H1 (cell line): ENCODE data around the gene EBNA1BP2. TPM values are rescaled to one million over a fixed set of nuclear protein-coding genes. Genes with fewer than 3 reads are reported as not detected.
"Not testable (repeated sequence)": the region's sequence is repeated elsewhere in the genome, so short reads cannot be mapped to it uniquely, and the experiment has no call there.

ENCODE experiments used
- CTCF ChIA-PET: fragments of 300-600 bp; sonication (Branson Sonifier 250); formaldehyde crosslinking; loops from one replicate; lab custom pipeline; 2021; ENCODE audit not compliant: partially characterized antibody; lab: Charles Lee
- POLR2A ChIA-PET: fragments of 300-600 bp; sonication (Branson Sonifier 250); formaldehyde crosslinking; loops from one replicate; lab custom pipeline; 2021; ENCODE audit warnings: inconsistent platforms; ENCODE audit not compliant: partially characterized antibody; lab: Charles Lee
- DNase-seq, 2 experiments: peaks; one replicate each; pipeline versions ENCODE4 v3.0.0 to v3.0.0-alpha.2; 2010 to 2022; ENCODE audit warnings: low spot score in 2 of 2, low read depth in 1 of 2, mixed read lengths in 1 of 2
- FAIRE-seq: peaks from 2 replicates; lab custom pipeline; 2011; peaks lifted over from hg19 to GRCh38; lab: Jason Lieb, UNC
- H2AFZ ChIP-seq: 2 replicates; pipeline ENCODE4 v1.8.1; 2012; ENCODE audit warnings: low read length, inconsistent platforms
- H2AK5ac ChIP-seq: 2 replicates; pipeline ENCODE4 v1.6.1; 2013; ENCODE audit warnings: low read depth, low read length
- H2BK120ac ChIP-seq: replicated peaks from 2 replicates; pipeline ENCODE3; 2013; ENCODE audit warnings: low read depth, low read length, inconsistent platforms
- H2BK12ac ChIP-seq: 2 replicates; pipeline ENCODE4 v1.6.1; 2013; ENCODE audit warnings: low read depth, low read length
- H2BK15ac ChIP-seq: 2 replicates; pipeline ENCODE4 v1.6.1; 2013; ENCODE audit warnings: low read length
- H2BK20ac ChIP-seq: 2 replicates; pipeline ENCODE4 v1.6.1; 2013; ENCODE audit warnings: low read length
- H2BK5ac ChIP-seq: 2 replicates; pipeline ENCODE4 v1.6.1; 2013; ENCODE audit warnings: low read depth, low read length
- H3K14ac ChIP-seq: 2 replicates; pipeline ENCODE4 v1.6.1; 2013; ENCODE audit warnings: inconsistent platforms; ENCODE audit not compliant: insufficient read length
- H3K18ac ChIP-seq: 2 replicates; pipeline ENCODE4 v1.6.1; 2013; ENCODE audit warnings: low read length; ENCODE audit errors: extremely low read depth
- H3K23ac ChIP-seq: 2 replicates; pipeline ENCODE4 v1.6.1; 2013; ENCODE audit warnings: inconsistent platforms; ENCODE audit not compliant: insufficient read length
- H3K23me2 ChIP-seq: 2 replicates; pipeline ENCODE4 v1.6.1; 2013; ENCODE audit warnings: low read depth, low read length
- H3K27ac ChIP-seq: 2 replicates; pipeline ENCODE4 v1.6.1; 2011; ENCODE audit warnings: low read depth, low read length, inconsistent platforms
- H3K27me3 ChIP-seq, 4 experiments: replicated peaks in 1 of 4; 1 replicate in 1 of 4; 2 replicates in 3 of 4; pipeline versions ENCODE4 v1.6.1 to v1.8.1; 2011 to 2013; ENCODE audit warnings: low read length in 3 of 4, mild to moderate bottlenecking in 3 of 4, inconsistent platforms in 2 of 4, mixed read lengths in 2 of 4, moderate library complexity in 1 of 4; ENCODE audit not compliant: control insufficient read depth in 3 of 4, insufficient read depth in 3 of 4; ENCODE audit errors: extremely low read depth in 1 of 4
- H3K36me3 ChIP-seq, 4 experiments: 2 replicates each; pipeline versions ENCODE4 v1.6.1 to v1.8.1; 2011 to 2013; ENCODE audit warnings: mild to moderate bottlenecking in 4 of 4, low read length in 3 of 4, moderate library complexity in 2 of 4, control low read depth in 1 of 4, inconsistent platforms in 1 of 4; ENCODE audit not compliant: insufficient read depth in 4 of 4, control insufficient read depth in 2 of 4
- H3K4ac ChIP-seq: replicated peaks from 2 replicates; pipeline ENCODE3; 2013; ENCODE audit warnings: low read length, low read depth, mixed read lengths, inconsistent platforms; ENCODE audit not compliant: insufficient read length
- H3K4me1 ChIP-seq, 4 experiments: replicated peaks in 1 of 4; 1 replicate in 1 of 4; 2 replicates in 3 of 4; pipeline versions ENCODE4 v1.6.1 to v1.8.1; 2011 to 2013; ENCODE audit warnings: low read length in 3 of 4, inconsistent platforms in 2 of 4, mixed read lengths in 1 of 4; ENCODE audit not compliant: insufficient read depth in 4 of 4, control insufficient read depth in 3 of 4
- H3K4me2 ChIP-seq, 2 experiments: 2 replicates each; pipeline versions ENCODE4 v1.6.1 to v1.8.1; 2011 to 2013; ENCODE audit warnings: low read depth in 2 of 2, low read length in 2 of 2, control low read depth in 1 of 2, inconsistent platforms in 1 of 2, mild to moderate bottlenecking in 1 of 2; ENCODE audit not compliant: insufficient read depth in 1 of 2
- H3K4me3 ChIP-seq, 4 experiments: fragments of 200-600, 300-600 bp in 1 of 4; sonication (generic), shearing (Covaris generic), sonication (Bioruptor Twin) in 1 of 4; 2 replicates each; pipeline versions ENCODE4 v1.5.1 to v1.8.1; 2011 to 2016; ENCODE audit warnings: low read length in 4 of 4, low read depth in 3 of 4, control low read depth in 2 of 4, inconsistent platforms in 2 of 4, mild to moderate bottlenecking in 2 of 4, mixed read lengths in 1 of 4, moderate library complexity in 1 of 4; ENCODE audit not compliant: insufficient read depth in 2 of 4; ENCODE audit errors: extremely low read depth in 1 of 4
- H3K56ac ChIP-seq: replicated peaks from 2 replicates; pipeline ENCODE3; 2013; ENCODE audit warnings: low read depth, mild to moderate bottlenecking, mixed read lengths, low read length, inconsistent platforms; ENCODE audit not compliant: insufficient read length
- H3K79me1 ChIP-seq: 2 replicates; pipeline ENCODE4 v1.6.1; 2013; ENCODE audit warnings: low read depth, low read length, control low read depth
- H3K79me2 ChIP-seq, 2 experiments: 2 replicates each; pipeline versions ENCODE4 v1.6.1 to v1.8.1; 2012 to 2013; ENCODE audit warnings: low read length in 2 of 2, mild to moderate bottlenecking in 2 of 2, inconsistent platforms in 1 of 2; ENCODE audit not compliant: insufficient read depth in 2 of 2, control insufficient read depth in 1 of 2
- H3K9ac ChIP-seq, 4 experiments: replicated peaks in 1 of 4; 1 replicate in 1 of 4; 2 replicates in 3 of 4; pipeline versions ENCODE4 v1.6.1 to v1.8.1; 2011 to 2013; ENCODE audit warnings: low read depth in 3 of 4, low read length in 3 of 4, control low read depth in 2 of 4, mild to moderate bottlenecking in 2 of 4, moderate library complexity in 2 of 4, inconsistent platforms in 1 of 4; ENCODE audit errors: extremely low read depth in 1 of 4
- H3K9me3 ChIP-seq, 2 experiments: 2 replicates each; pipeline versions ENCODE4 v1.6.1 to v1.8.1; 2012 to 2013; ENCODE audit warnings: mild to moderate bottlenecking in 2 of 2, moderate library complexity in 2 of 2, control low read depth in 1 of 2, inconsistent platforms in 1 of 2, low read depth in 1 of 2, low read length in 1 of 2, mixed read lengths in 1 of 2; ENCODE audit not compliant: insufficient read depth in 2 of 2
- H4K20me1 ChIP-seq, 2 experiments: replicated peaks in 1 of 2; 2 replicates each; pipeline versions ENCODE3 to v1.8.1; 2011 to 2013; ENCODE audit warnings: inconsistent platforms in 2 of 2, low read length in 2 of 2, mild to moderate bottlenecking in 1 of 2; ENCODE audit not compliant: insufficient read depth in 2 of 2, control insufficient read depth in 1 of 2
- H4K5ac ChIP-seq: 2 replicates; pipeline ENCODE4 v1.6.1; 2013; ENCODE audit warnings: low read length, low read depth, mixed read lengths, inconsistent platforms; ENCODE audit not compliant: insufficient read length
- H4K8ac ChIP-seq: 2 replicates; pipeline ENCODE4 v1.8.0; 2013; ENCODE audit warnings: mild to moderate bottlenecking, moderate library complexity, low read length, inconsistent platforms; ENCODE audit not compliant: insufficient read depth; ENCODE audit errors: extremely low read depth
- H4K91ac ChIP-seq: replicated peaks from 2 replicates; pipeline ENCODE3; 2013; ENCODE audit warnings: low read length, mixed read lengths, inconsistent platforms; ENCODE audit not compliant: insufficient read length
- YY1 ChIP-seq: IDR thresholded peaks from 2 replicates; pipeline ENCODE4 v1.6.1; 2011; ENCODE audit warnings: low read depth, mild to moderate bottlenecking, low read length
- WGBS, 2 experiments: shearing (Covaris generic) in 1 of 2; methylation state at CpG; one replicate each; pipeline versions ENCODE4 v1.1.6 to v1.1.7; 2013 to 2015; ENCODE audit warnings: low lambda C conversion rate in 2 of 2, mixed read lengths in 2 of 2, inconsistent platforms in 1 of 2, low coverage in 1 of 2, missing lambda C conversion rate in 1 of 2; ENCODE audit not compliant: insufficient replicate concordance in 2 of 2, insufficient coverage in 1 of 2, insufficient read length in 1 of 2; ENCODE audit errors: extremely low coverage in 1 of 2, missing lambda C conversion rate in 1 of 2; 5-methylcytosine and 5-hydroxymethylcytosine counted together
- microRNA-seq, 2 experiments: library from miRNA; unstranded; fragments of <30 nt; microRNA quantifications; one replicate each; pipeline versions ENCODE4 to v1.2.0, GENCODE V29; 2016 to 2020; ENCODE audit warnings: borderline microRNAs expressed in 2 of 2, borderline number of aligned reads in 2 of 2, borderline replicate concordance in 1 of 2
- polyA plus RNA-seq, 7 experiments: library from polyadenylated mRNA; depleted of rRNA in 3 of 7; stranded (reverse) in 5 of 7; unstranded in 2 of 7; fragments of >200 nt in 5 of 7; fragments of 200-250 nt in 2 of 7; gene quantifications; 1 replicate in 5 of 7; 2 replicates in 1 of 7; 4 replicates in 1 of 7; pipeline versions ENCODE4 v1.2.1 to v1.2.3, GENCODE V29; 2011 to 2013; ENCODE audit warnings: missing spikeins in 2 of 7, mixed read lengths in 2 of 7
- small RNA-seq: library from polyadenylated mRNA; stranded (forward); fragments of <200 nt; extraction: miRNeasy Mini kit (QIAGEN cat#:217004); gene quantifications from one replicate; pipeline ENCODE3, GENCODE V24; 2013; ENCODE audit not compliant: insufficient read depth
- total RNA-seq: library from RNA; stranded (reverse); fragmentation: NEBNext Ultra II Directional; extraction: Animal tissue kit (Norgen Biotek cat#: 25700); gene quantifications from 2 replicates; pipeline ENCODE4 v1.2.1, GENCODE V29; 2021

Gene EBNA1BP2
- total and polyA plus RNA-seq, 2 of the 8 experiments (the other 6 are each of a cell fraction or from before 2014, with no cell fraction given): 31.0 to 104 TPM

DNA sequence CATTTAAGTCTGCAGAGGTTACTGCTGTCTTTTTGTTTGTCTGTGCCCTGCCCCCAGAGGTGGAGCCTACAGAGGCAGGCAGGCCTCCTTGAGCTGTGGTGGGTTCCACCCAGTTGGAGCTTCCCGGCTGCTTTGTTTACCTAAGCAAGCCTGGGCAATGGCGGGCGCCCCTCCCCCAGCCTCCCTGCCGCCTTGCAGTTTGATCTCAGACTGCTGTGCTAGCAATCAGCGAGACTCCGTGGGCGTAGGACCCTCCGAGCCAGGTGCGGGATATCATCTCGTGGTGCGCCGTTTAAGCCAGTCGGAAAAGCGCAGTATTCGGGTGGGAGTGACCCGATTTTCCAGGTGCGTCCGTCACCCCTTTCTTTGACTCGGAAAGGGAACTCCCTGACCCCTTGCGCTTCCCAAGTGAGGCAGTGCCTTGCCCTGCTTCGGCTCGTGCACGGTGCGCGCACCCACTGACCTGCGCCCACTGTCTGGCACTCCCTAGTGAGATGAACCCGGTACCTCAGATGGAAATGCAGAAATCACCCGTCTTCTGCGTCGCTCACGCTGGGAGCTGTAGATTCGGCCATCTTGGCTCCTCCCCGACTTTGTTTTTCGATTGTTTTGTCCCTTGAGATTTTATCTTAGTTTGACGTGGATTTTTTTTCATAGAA lies 52.0 kb downstream of the EBNA1BP2 start:
- WGBS, 2 experiments: 82% methylated on average over 24 of the region's 35 CpGs; no CpG with 5 or more reads in 1 of the 2 experiments
- H2BK15ac ChIP-seq, H2BK5ac ChIP-seq, H3K9me3 ChIP-seq, H3K18ac ChIP-seq, H3K23me2 ChIP-seq, FAIRE-seq, H2AFZ ChIP-seq, H3K56ac ChIP-seq, H3K14ac ChIP-seq, H3K79me1 ChIP-seq, H3K23ac ChIP-seq, H2BK12ac ChIP-seq, H4K20me1 ChIP-seq, H4K5ac ChIP-seq, H2BK20ac ChIP-seq, H3K27me3 ChIP-seq, H2AK5ac ChIP-seq, H2BK120ac ChIP-seq, H3K79me2 ChIP-seq, H3K4ac ChIP-seq, H3K4me1 ChIP-seq, H4K91ac ChIP-seq, H3K27ac ChIP-seq, H3K36me3 ChIP-seq, CTCF ChIA-PET, H4K8ac ChIP-seq: not testable (repeated sequence)
- Histone ChIP-seq H3K4me3 (peak overlapping the region in 2 of 4 experiments; percentile 37 to 57; a peak in 4 of 8 replicates), H3K4me2 (peak overlapping the region in 1 of 2 experiments; percentile 54; a peak in 2 of 4 replicates), H3K9ac (peak overlapping the region in 2 of 4 experiments; percentile 43 to 67; a peak in 3 of 7 replicates)
- DNase-seq: peak in 1 of 2 experiments; percentile 57
- TF ChIP-seq YY1: peak; percentile 42; the same call in 1 of the 2 replicates
- POLR2A ChIA-PET: interaction anchor here (0.8 to 1.6 kb wide), 3 partner anchors 11 to 274 kb away, joined by 3 to 4 read pairs (median 3); partner anchors contain the start of gene ZNF691

Small RNA genes within 50 kb of the gene (microRNA-seq; reads per million reads assigned to microRNA genes)
- gene MIR6733: 0.20 to 0.23 reads per million in 2 experiments

Small RNA genes within 50 kb of the gene (small RNA-seq; reads per million reads assigned to genes)
- not detected for gene RNA5SP46

Other genes with a start within 250 kb of the EBNA1BP2 start
- gene SLC2A1, start 213.4 kb downstream of the EBNA1BP2 start, total RNA-seq: 230 and 239 TPM in 2 replicates
- 308 and 434 TPM in 2 replicates for gene SLC2A1, start 213.4 kb downstream of the EBNA1BP2 start, polyA plus RNA-seq (2011; rRNA removed)
- 0.23 and 0.80 TPM in 2 replicates for gene CFAP57, start within 50 bp of the EBNA1BP2 start, total RNA-seq
- 0.20 and 0.36 TPM in 2 replicates for gene CFAP57, start within 50 bp of the EBNA1BP2 start, polyA plus RNA-seq (2011; rRNA removed)
- 24.6 and 26.5 TPM in 2 replicates for gene TMEM125, start 97.7 kb upstream of the EBNA1BP2 start, total RNA-seq
- 46.7 and 54.2 TPM in 2 replicates for gene TMEM125, start 97.7 kb upstream of the EBNA1BP2 start, polyA plus RNA-seq (2011; rRNA removed)
- 10.6 and 12.0 TPM in 2 replicates for gene C1orf210, start 113.3 kb upstream of the EBNA1BP2 start, total RNA-seq
- 27.9 and 29.9 TPM in 2 replicates for gene C1orf210, start 113.3 kb upstream of the EBNA1BP2 start, polyA plus RNA-seq (2011; rRNA removed)
- 2.2 and 2.7 TPM in 2 replicates for gene TIE1, start 128.7 kb upstream of the EBNA1BP2 start, total RNA-seq
- gene TIE1, start 128.7 kb upstream of the EBNA1BP2 start, polyA plus RNA-seq (2011; rRNA removed): 0.74 and 1.5 TPM in 2 replicates
- not detected in 2 replicates for gene MPL, start 165.5 kb upstream of the EBNA1BP2 start, total RNA-seq
- gene MPL, start 165.5 kb upstream of the EBNA1BP2 start, polyA plus RNA-seq (2011; rRNA removed): 0.08 and 0.11 TPM in 2 replicates
- 221 and 252 TPM in 2 replicates for gene CDC20, start 186.7 kb upstream of the EBNA1BP2 start, total RNA-seq
- gene CDC20, start 186.7 kb upstream of the EBNA1BP2 start, polyA plus RNA-seq (2011; rRNA removed): 214 and 350 TPM in 2 replicates
- gene ELOVL1, start 195.7 kb upstream of the EBNA1BP2 start, total RNA-seq: 28.5 and 29.1 TPM in 2 replicates
- gene ELOVL1, start 195.7 kb upstream of the EBNA1BP2 start, polyA plus RNA-seq (2011; rRNA removed): 58.2 and 68.1 TPM in 2 replicates
- gene MED8, start 217.5 kb upstream of the EBNA1BP2 start, total RNA-seq: 19.5 and 20.6 TPM in 2 replicates
- 6.7 and 7.0 TPM in 2 replicates for gene MED8, start 217.5 kb upstream of the EBNA1BP2 start, polyA plus RNA-seq (2011; rRNA removed)
- gene SZT2, start 217.6 kb upstream of the EBNA1BP2 start, total RNA-seq: 12.9 and 13.8 TPM in 2 replicates
- gene SZT2, start 217.6 kb upstream of the EBNA1BP2 start, polyA plus RNA-seq (2011; rRNA removed): 4.7 and 8.0 TPM in 2 replicates